SK-N-SH treated with all-trans-retinoic acid at 6 μM for 48 hours (cell line): ENCODE results near the gene PRELID1.

Experiments
- ARNTL ChIP-seq: fragments of 450-650 bp; formaldehyde crosslinking; IDR thresholded peaks from 2 replicates; pipeline ENCODE4 v1.5.0; 2020; ENCODE audit warnings: low read depth, mild to moderate bottlenecking, moderate library complexity, borderline replicate concordance
- CREB5 ChIP-seq: fragments of 250-450 bp; sonication (Bioruptor Pico); IDR thresholded peaks from 2 replicates; pipeline ENCODE4 v1.5.1; 2020; ENCODE audit warnings: low read depth, mild to moderate bottlenecking, moderate library complexity
- CSDC2 ChIP-seq: fragments of 250-450 bp; sonication (Bioruptor Pico); IDR thresholded peaks from 2 replicates; pipeline ENCODE4 v1.5.0; 2020; ENCODE audit warnings: mild to moderate bottlenecking, moderate library complexity
- GLIS3 ChIP-seq: fragments of 250-450 bp; sonication (Bioruptor Pico); IDR thresholded peaks from 2 replicates; pipeline ENCODE4 v1.5.0; 2020; ENCODE audit warnings: mild to moderate bottlenecking, moderate library complexity
- OSR1 ChIP-seq: fragments of 250-450 bp; sonication (Bioruptor Pico); IDR thresholded peaks from 2 replicates; pipeline ENCODE4 v1.8.0; 2022; ENCODE audit warnings: moderate library complexity, mild to moderate bottlenecking, inconsistent platforms
- PATZ1 ChIP-seq: fragments of 250-450 bp; sonication (Bioruptor Pico); IDR thresholded peaks from 2 replicates; pipeline ENCODE4 v1.8.0; 2020; ENCODE audit warnings: mild to moderate bottlenecking, moderate library complexity, borderline replicate concordance
- PPARA ChIP-seq: fragments of 250-450 bp; sonication (Bioruptor Pico); IDR thresholded peaks from 2 replicates; pipeline ENCODE4 v1.5.0; 2020; ENCODE audit warnings: mild to moderate bottlenecking, borderline replicate concordance
- SNAI2 ChIP-seq: fragments of 250-450 bp; sonication (Bioruptor Pico); IDR thresholded peaks from 2 replicates; pipeline ENCODE4 v1.5.0; 2020; ENCODE audit warnings: mild to moderate bottlenecking, moderate library complexity
- TOX ChIP-seq: fragments of 250-450 bp; sonication (Bioruptor Pico); IDR thresholded peaks from 2 replicates; pipeline ENCODE4 v1.8.0; 2021; ENCODE audit warnings: mild to moderate bottlenecking, moderate library complexity, borderline replicate concordance
- TSHZ2 ChIP-seq: fragments of 250-450 bp; sonication (Bioruptor Pico); IDR thresholded peaks from 2 replicates; pipeline ENCODE4 v1.5.0; 2020; ENCODE audit warnings: mild to moderate bottlenecking, moderate library complexity
- ZC3H10 ChIP-seq: fragments of 250-450 bp; sonication (Bioruptor Pico); IDR thresholded peaks from 2 replicates; pipeline ENCODE4 v1.5.1; 2021; ENCODE audit warnings: mild to moderate bottlenecking, moderate library complexity
- ZFP30 ChIP-seq: fragments of 450-650 bp; formaldehyde crosslinking; IDR thresholded peaks from 2 replicates; pipeline ENCODE4 v1.5.0; 2022; ENCODE audit warnings: mild to moderate bottlenecking, moderate library complexity
- ZNF565 ChIP-seq: fragments of 450-650 bp; formaldehyde crosslinking; conservative IDR thresholded peaks from 2 replicates; pipeline ENCODE4 v1.5.0; 2020; ENCODE audit warnings: low read depth, mild to moderate bottlenecking, moderate library complexity

- TF ChIP-seq TSHZ2 (CRISPR knock-in tag): no peak
- no peak for TF ChIP-seq ZFP30 (CRISPR knock-in tag)
- TF ChIP-seq OSR1 (CRISPR knock-in tag): no peak
- TF ChIP-seq PPARA (CRISPR knock-in tag): no peak
- no peak for TF ChIP-seq ARNTL
- TF ChIP-seq PATZ1 (CRISPR knock-in tag): no peak
- no peak for TF ChIP-seq CSDC2 (CRISPR knock-in tag)
- TF ChIP-seq ZNF565: no peak
- no peak for TF ChIP-seq CREB5 (CRISPR knock-in tag)
- TF ChIP-seq GLIS3: no peak
- no peak for TF ChIP-seq SNAI2 (CRISPR knock-in tag)
- TF ChIP-seq TOX (CRISPR knock-in tag): no peak
- no peak for TF ChIP-seq ZC3H10 (CRISPR knock-in tag)
Observed at GRCh38 chr5:177310332-177310731, 6.7 kb downstream of the PRELID1 start.
